Sigmoid colon (tissue), 7 donors: Measurements from ENCODE around the gene RADIL. TPM values are rescaled to one million over a fixed set of nuclear protein-coding genes. Genes with fewer than 3 reads are reported as not detected.
A peak's percentile ranks its signal among the peaks of the same experiment; 100 is the strongest.

Experiments
- DNase-seq: peaks from one replicate; pipeline ENCODE4 v3.0.0-alpha.2; 2019
- H3K27ac ChIP-seq, 4 donors: fragments of 200-600 bp; sonication (generic); one replicate each; pipeline ENCODE4 v1.5.1; 2016 to 2019; ENCODE audit warnings: mild to moderate bottlenecking in 1 of 4
- H3K27me3 ChIP-seq, 3 donors: fragments of 200-600 bp; sonication (generic); one replicate each; pipeline ENCODE4 v1.5.1; 2019; ENCODE audit warnings: mild to moderate bottlenecking in 1 of 3
- H3K36me3 ChIP-seq, 4 donors: fragments of 200-600 bp; sonication (generic); one replicate each; pipeline ENCODE4 v1.5.1; 2016 to 2019
- H3K4me1 ChIP-seq, 4 donors: fragments of 200-600 bp; sonication (generic); one replicate each; pipeline ENCODE4 v1.5.1; 2017 to 2019
- H3K4me3 ChIP-seq, 4 donors: fragments of 200-600 bp; sonication (generic); one replicate each; pipeline ENCODE4 v1.5.1; 2017 to 2019; ENCODE audit warnings: mild to moderate bottlenecking in 2 of 4, moderate library complexity in 1 of 4
- H3K9me3 ChIP-seq, 4 donors: fragments of 200-600 bp in 3 of 4; sonication (generic) in 3 of 4; one replicate each; pipeline versions ENCODE4 v1.5.1 to v1.6.1; 2013 to 2019
- EP300 ChIP-seq, 4 donors: sonication (generic); formaldehyde crosslinking; IDR thresholded peaks; one replicate each; pipeline ENCODE4 v1.6.1; 2017; ENCODE audit warnings: antibody characterized with exemption in 4 of 4
- POLR2A ChIP-seq, 2 donors: fragments of 450-650 bp; IDR thresholded peaks; one replicate each; pipeline ENCODE4 v1.6.1; 2016; ENCODE audit warnings: antibody characterized with exemption in 2 of 2, mild to moderate bottlenecking in 2 of 2, moderate library complexity in 2 of 2
- POLR2AphosphoS5 ChIP-seq, 4 donors: sonication (generic); formaldehyde crosslinking; IDR thresholded peaks; one replicate each; pipeline ENCODE4 v1.6.1; 2017; ENCODE audit warnings: antibody characterized with exemption in 4 of 4
- WGBS, 2 donors: extraction: QIAGEN DNeasy Blood & Tissue Kit; methylation state at CpG; one replicate each; pipeline ENCODE4 v1.1.7; 2013; 5-methylcytosine and 5-hydroxymethylcytosine counted together
- intact Hi-C: fragments of 100-400 bp; cut with DNase I; formaldehyde crosslinking; loops from one replicate; pipeline ENCODE4 v1.15.1; 2023
- polyA plus RNA-seq, 3 donors: library from polyadenylated mRNA; stranded (reverse); fragments of 200-250 nt; gene quantifications; one replicate each; pipeline ENCODE4 v1.2.3, GENCODE V29; 2013
- total RNA-seq, 4 donors: library from RNA; depleted of rRNA; stranded (reverse); fragments of >200 nt; gene quantifications; one replicate each; pipeline ENCODE4 v1.1.0, GENCODE V29; 2016
- TF ChIP-seq, protein P1 (sequence below), 4 experiments: fragments of 450-650 bp in 3 of 4; fragments of 200-600 bp in 1 of 4; IDR thresholded peaks; one replicate each; pipeline ENCODE4 v1.5.1; 2016 to 2019; ENCODE audit warnings: antibody characterized with exemption in 4 of 4, mild to moderate bottlenecking in 3 of 4, moderate library complexity in 2 of 4
- donor health status: healthy with polysubstance abuse.
- donor health status: Bipolar disorder and iron deficiency.
- donor health status: healthy.

Gene RADIL
- total and polyA plus RNA-seq, 7 donors: 1.2 to 10.8 (median 5.6) TPM

- no peak overlapping the region for H3K27ac ChIP-seq
- TF ChIP-seq, protein P1, sequence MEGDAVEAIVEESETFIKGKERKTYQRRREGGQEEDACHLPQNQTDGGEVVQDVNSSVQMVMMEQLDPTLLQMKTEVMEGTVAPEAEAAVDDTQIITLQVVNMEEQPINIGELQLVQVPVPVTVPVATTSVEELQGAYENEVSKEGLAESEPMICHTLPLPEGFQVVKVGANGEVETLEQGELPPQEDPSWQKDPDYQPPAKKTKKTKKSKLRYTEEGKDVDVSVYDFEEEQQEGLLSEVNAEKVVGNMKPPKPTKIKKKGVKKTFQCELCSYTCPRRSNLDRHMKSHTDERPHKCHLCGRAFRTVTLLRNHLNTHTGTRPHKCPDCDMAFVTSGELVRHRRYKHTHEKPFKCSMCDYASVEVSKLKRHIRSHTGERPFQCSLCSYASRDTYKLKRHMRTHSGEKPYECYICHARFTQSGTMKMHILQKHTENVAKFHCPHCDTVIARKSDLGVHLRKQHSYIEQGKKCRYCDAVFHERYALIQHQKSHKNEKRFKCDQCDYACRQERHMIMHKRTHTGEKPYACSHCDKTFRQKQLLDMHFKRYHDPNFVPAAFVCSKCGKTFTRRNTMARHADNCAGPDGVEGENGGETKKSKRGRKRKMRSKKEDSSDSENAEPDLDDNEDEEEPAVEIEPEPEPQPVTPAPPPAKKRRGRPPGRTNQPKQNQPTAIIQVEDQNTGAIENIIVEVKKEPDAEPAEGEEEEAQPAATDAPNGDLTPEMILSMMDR (IDR thresholded peaks at IDR 0.05): no peak
- TF ChIP-seq EP300 (IDR thresholded peaks at IDR 0.05) (no peak), POLR2A (IDR thresholded peaks at IDR 0.05) (no peak), POLR2AphosphoS5 (IDR thresholded peaks at IDR 0.05) (no peak)
- intact Hi-C loops: no loop called here
- no peaks in the 10 kb centered on the region for H3K27me3 ChIP-seq
- H3K4me1 ChIP-seq: no peaks in the 10 kb centered on the region
- H3K4me3 ChIP-seq: no peak overlapping the region
- no peaks in the 10 kb centered on the region for H3K36me3 ChIP-seq
- peak; percentile 64 for DNase-seq
- 77 to 88% methylated on average over 17 of the region's 17 CpGs for WGBS, 2 donors
- no peaks in the 10 kb centered on the region for H3K9me3 ChIP-seq
Observed at GRCh38 chr7:4828720-4829383, 54.7 kb downstream of the RADIL start.

GRCh38 chr7:4825081-4825480 is 58.4 kb downstream of the RADIL start:
- H3K4me3 ChIP-seq: no peak overlapping the region
- no peak for TF ChIP-seq POLR2A (IDR thresholded peaks at IDR 0.05)
- H3K9me3 ChIP-seq: no peaks in the 10 kb centered on the region
- H3K27ac ChIP-seq: no peak overlapping the region
- no peaks in the 10 kb centered on the region for H3K4me1 ChIP-seq
- intact Hi-C loops: no loop called here
- H3K27me3 ChIP-seq: no peaks in the 10 kb centered on the region
- 82 to 90% methylated on average over 15 of the region's 15 CpGs for WGBS, 2 donors
- DNase-seq: no peak
- H3K36me3 ChIP-seq: no peaks in the 10 kb centered on the region

- Histone ChIP-seq H3K4me1 (no peaks in the 10 kb centered on the region), H3K27me3 (no peaks in the 10 kb centered on the region), H3K36me3 (no peaks in the 10 kb centered on the region), H3K4me3 (no peak overlapping the region), H3K27ac (no peak overlapping the region), H3K9me3 (no peaks in the 10 kb centered on the region)
- intact Hi-C loops: no loop called here
- WGBS, 2 donors: 72 to 85% methylated on average over 20 of the region's 20 CpGs
- DNase-seq: no peak
- TF ChIP-seq POLR2AphosphoS5 (IDR thresholded peaks at IDR 0.05): no peak
- TF ChIP-seq, protein P1 (IDR thresholded peaks at IDR 0.05): no peak
- no peak for TF ChIP-seq POLR2A (IDR thresholded peaks at IDR 0.05)
- TF ChIP-seq EP300 (IDR thresholded peaks at IDR 0.05): no peak
Observed at GRCh38 chr7:4824120-4824775, 59.3 kb downstream of the RADIL start.

DNA sequence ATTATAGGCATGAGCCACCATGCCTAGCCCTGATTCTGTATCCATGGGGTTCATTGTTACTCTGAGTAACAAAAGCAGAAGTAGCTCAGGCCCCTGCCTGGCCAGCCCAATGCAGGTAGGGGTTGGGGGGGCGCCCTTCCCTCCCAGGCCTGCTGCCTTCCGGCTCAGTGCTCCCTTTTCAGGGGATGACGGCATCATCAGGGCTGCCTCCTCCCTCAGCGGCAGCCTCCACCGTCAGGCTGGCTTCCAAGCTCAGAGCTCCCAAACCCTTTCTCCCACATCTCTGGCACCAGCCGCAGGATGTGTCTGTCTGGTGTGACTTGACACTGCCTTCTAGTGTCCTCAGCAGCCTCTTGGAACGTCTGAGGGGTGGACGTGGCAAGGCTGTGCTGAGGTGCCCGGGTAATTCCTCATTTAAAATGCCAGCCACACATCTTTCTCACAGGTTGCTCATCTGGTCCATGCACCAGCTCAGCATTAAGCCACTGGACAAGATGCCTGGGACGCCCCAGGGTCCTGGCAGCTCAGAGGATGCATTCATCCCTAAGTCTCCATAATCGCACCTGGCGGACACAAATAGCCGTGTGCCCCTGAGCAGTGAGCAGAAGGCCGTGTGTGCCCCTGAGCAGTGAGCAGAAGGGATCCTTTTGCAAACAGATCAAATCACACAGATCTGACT is 59.9 kb downstream of the RADIL start:
- DNase-seq: no peak
- Histone ChIP-seq H3K27ac (no peak overlapping the region), H3K27me3 (no peaks in the 10 kb centered on the region), H3K4me1 (no peaks in the 10 kb centered on the region), H3K4me3 (no peak overlapping the region), H3K36me3 (no peaks in the 10 kb centered on the region), H3K9me3 (no peaks in the 10 kb centered on the region)
- WGBS, 2 donors: 67% methylated on average over 14 of the region's 14 CpGs
- TF ChIP-seq POLR2A (IDR thresholded peaks at IDR 0.05) (no peak), POLR2AphosphoS5 (IDR thresholded peaks at IDR 0.05) (no peak), EP300 (IDR thresholded peaks at IDR 0.05) (no peak)
- TF ChIP-seq, protein P1 (IDR thresholded peaks at IDR 0.05): no peak
- intact Hi-C loops: no loop called here

DNA sequence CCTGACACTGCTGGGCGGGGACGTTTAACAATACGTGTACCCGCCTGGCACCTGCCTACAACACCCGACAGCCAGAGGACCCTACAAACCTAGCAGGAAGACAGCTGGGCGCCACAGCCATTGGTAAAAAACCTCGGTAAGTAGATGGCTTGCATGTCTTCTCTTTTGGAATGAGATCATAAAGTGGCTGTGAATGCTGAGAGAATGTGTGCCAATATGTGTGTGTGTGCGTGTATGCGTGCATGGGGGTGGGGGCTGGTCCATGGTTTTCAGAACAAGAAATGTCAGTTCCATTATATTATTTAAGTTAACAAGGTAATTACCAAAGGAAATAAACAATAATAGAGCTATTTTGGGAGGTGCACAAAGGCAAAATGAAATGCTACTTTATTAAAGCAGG is 60.8 kb downstream of the RADIL start:
- intact Hi-C loops: no loop called here
- H3K36me3 ChIP-seq: no peaks in the 10 kb centered on the region
- DNase-seq: no peak
- H3K9me3 ChIP-seq: no peaks in the 10 kb centered on the region
- no peak overlapping the region for H3K27ac ChIP-seq
- WGBS, 2 donors: 56 to 83% methylated on average over 9 of the region's 9 CpGs
- H3K27me3 ChIP-seq: no peaks in the 10 kb centered on the region
- TF ChIP-seq POLR2AphosphoS5 (IDR thresholded peaks at IDR 0.05): no peak
- H3K4me1 ChIP-seq: no peaks in the 10 kb centered on the region
- no peak overlapping the region for H3K4me3 ChIP-seq
